ENCODE results near the gene FOXP1. TPM values are rescaled to one million over a fixed set of nuclear protein-coding genes. Genes with fewer than 3 reads are reported as not detected.

FOXP1 gene
- total and polyA plus RNA-seq, 8 donors: 12.3 to 215 (median 117) TPM

- intact Hi-C loops (cut with DNase I; ENCODE audit: low total_unique reads): no loop called here
- H3K9me3 ChIP-seq: no peaks in the 10 kb centered on the region
- H3K4me3 ChIP-seq: no peak overlapping the region
- no peaks in the 10 kb centered on the region for H3K36me3 ChIP-seq
- TF ChIP-seq EP300 (IDR thresholded peaks at IDR 0.05) (no peak), POLR2A (IDR thresholded peaks at IDR 0.05) (no peak), CTCF (IDR thresholded peaks at IDR 0.05) (no peak), POLR2AphosphoS5 (IDR thresholded peaks at IDR 0.05) (no peak)
- DNase-seq: no peak
- WGBS, 5 donors: 82 to 96% (median 90%) methylated on average over 1 of the region's 1 CpG
- H3K27me3 ChIP-seq: no peaks in the 10 kb centered on the region
- H3K27ac ChIP-seq: no peak overlapping the region
- H3K4me1 ChIP-seq: peaks cover 0 to 7% (median 3%) of the 10 kb centered on the region in 4 donors
Observed at GRCh38 chr3:70947579-70947978, 635.9 kb downstream of the FOXP1 start.

GRCh38 chr3:70943886-70944285 is 639.6 kb downstream of the FOXP1 start:
- no peaks in the 10 kb centered on the region for H3K9me3 ChIP-seq
- H3K4me3 ChIP-seq: no peak overlapping the region
- H3K36me3 ChIP-seq: no peaks in the 10 kb centered on the region
- no peaks in the 10 kb centered on the region for H3K27me3 ChIP-seq
- WGBS, 5 donors: 87 to 96% (median 92%) methylated on average over 3 of the region's 3 CpGs
- H3K27ac ChIP-seq: no peak overlapping the region
- H3K4me1 ChIP-seq: no peaks in the 10 kb centered on the region
- no peak for DNase-seq
- intact Hi-C loops (cut with DNase I; ENCODE audit: low total_unique reads): no loop called here
- TF ChIP-seq POLR2AphosphoS5 (IDR thresholded peaks at IDR 0.05) (no peak), EP300 (IDR thresholded peaks at IDR 0.05) (no peak), CTCF (IDR thresholded peaks at IDR 0.05) (no peak), POLR2A (IDR thresholded peaks at IDR 0.05) (no peak)

GRCh38 chr3:70933105-70933810 is 650.3 kb downstream of the FOXP1 start:
- H3K4me1 ChIP-seq: no peaks in the 10 kb centered on the region
- DNase-seq: no peak
- no peaks in the 10 kb centered on the region for H3K36me3 ChIP-seq
- H3K9me3 ChIP-seq: no peaks in the 10 kb centered on the region
- H3K4me3 ChIP-seq: no peak overlapping the region
- TF ChIP-seq POLR2A (IDR thresholded peaks at IDR 0.05): no peak
- no peak for TF ChIP-seq CTCF (IDR thresholded peaks at IDR 0.05)
- TF ChIP-seq EP300 (IDR thresholded peaks at IDR 0.05): no peak
- TF ChIP-seq POLR2AphosphoS5 (IDR thresholded peaks at IDR 0.05): no peak
- no peaks in the 10 kb centered on the region for H3K27me3 ChIP-seq
- intact Hi-C loops (cut with DNase I; ENCODE audit: low total_unique reads): no loop called here
- 87 to 94% (median 89%) methylated on average over 7 of the region's 7 CpGs for WGBS, 5 donors
- no peak overlapping the region for H3K27ac ChIP-seq

- intact Hi-C loops (cut with DNase I; ENCODE audit: low total_unique reads): no loop called here
- Histone ChIP-seq H3K9me3 (no peaks in the 10 kb centered on the region), H3K36me3 (no peaks in the 10 kb centered on the region), H3K4me3 (no peak overlapping the region), H3K27me3 (no peaks in the 10 kb centered on the region), H3K27ac (no peak overlapping the region), H3K4me1 (no peaks in the 10 kb centered on the region)
- WGBS, 5 donors: 93 to 95% (median 94%) methylated on average over 4 of the region's 4 CpGs
- TF ChIP-seq CTCF (IDR thresholded peaks at IDR 0.05) (no peak), POLR2AphosphoS5 (IDR thresholded peaks at IDR 0.05) (no peak), EP300 (IDR thresholded peaks at IDR 0.05) (no peak), POLR2A (IDR thresholded peaks at IDR 0.05) (no peak)
- DNase-seq: no peak
Observed at GRCh38 chr3:70930066-70930465, 653.5 kb downstream of the FOXP1 start.
